K562 (cell line): ENCODE data around the gene SECISBP2. TPM values are rescaled to one million over a fixed set of nuclear protein-coding genes. Genes with fewer than 3 reads are reported as not detected.

Source experiments
- ATAC-seq: fragments of 200-7000 bp; cut with Tn5 transposase; 3 replicates; pipeline ENCODE4 v1.9.1; 2020; ENCODE audit warnings: moderate library complexity
- BruUV-seq: library from RNA; stranded (reverse); fragments of 400-500 nt; replicated peaks from 2 replicates; lab custom pipeline; 2021; lab: Mats Ljungman, UMichigan
- CTCF ChIA-PET: fragments of 300-600 bp; formaldehyde crosslinking; extraction: SDS; loops from one replicate; lab custom pipeline; 2021; ENCODE audit warnings: low intra/inter-chr PET ratio; lab: Yijun Ruan, JAX
- POLR2A ChIA-PET: fragments of 300-600, 350-650 bp; sonication (Branson Sonifier 250); formaldehyde crosslinking; extraction: SDS; loops from one replicate; lab custom pipeline; 2021; ENCODE audit warnings: antibody characterized with exemption, inconsistent platforms; lab: Yijun Ruan, JAX
- DNase-seq, 4 experiments: peaks; one replicate each; pipeline versions ENCODE4 v3.0.0 to v3.0.0-alpha.2; 2011 to 2018; ENCODE audit warnings: low spot score in 3 of 4, mixed read lengths in 3 of 4; ENCODE audit errors: extremely low read depth in 1 of 4
- FAIRE-seq: peaks from 2 replicates; lab custom pipeline; 2011; peaks lifted over from hg19 to GRCh38; lab: Jason Lieb, UNC
- H2AFZ ChIP-seq: 2 replicates; pipeline ENCODE4 v1.6.0; 2011; ENCODE audit warnings: low read depth, low read length, control low read depth, inconsistent platforms
- H3K27ac ChIP-seq: fragments of 200-600 bp; 3 replicates; pipeline ENCODE4 v1.8.0; 2011; ENCODE audit warnings: low read depth, mild to moderate bottlenecking, control low read depth, inconsistent platforms, low read length, moderate library complexity, mixed read lengths; ENCODE audit errors: extremely low read depth
- H3K27me3 ChIP-seq, 2 experiments: fragments of 300-600 bp in 1 of 2; 2 replicates in 1 of 2; 3 replicates in 1 of 2; pipeline versions ENCODE4 v1.6.0 to v1.8.0; 2011; ENCODE audit warnings: inconsistent platforms in 2 of 2, low read length in 2 of 2, mild to moderate bottlenecking in 1 of 2, mixed read lengths in 1 of 2, moderate library complexity in 1 of 2; ENCODE audit not compliant: control insufficient read depth in 2 of 2, insufficient read depth in 2 of 2
- H3K36me3 ChIP-seq: fragments of 300-600 bp; 3 replicates; pipeline ENCODE4 v1.8.0; 2011; ENCODE audit warnings: mild to moderate bottlenecking, low read length, inconsistent platforms; ENCODE audit not compliant: control insufficient read depth, insufficient read depth
- H3K4me1 ChIP-seq, 2 experiments: fragments of 200-600 bp in 1 of 2; replicated peaks in 1 of 2; 2 replicates in 1 of 2; 3 replicates in 1 of 2; pipeline versions ENCODE4 v1.5.1 to v1.8.0; 2011; ENCODE audit warnings: inconsistent platforms in 2 of 2, low read length in 2 of 2, mild to moderate bottlenecking in 1 of 2, mixed read lengths in 1 of 2, moderate library complexity in 1 of 2; ENCODE audit not compliant: control insufficient read depth in 2 of 2, insufficient read depth in 2 of 2
- H3K4me2 ChIP-seq: 2 replicates; pipeline ENCODE4 v1.6.1; 2011; ENCODE audit warnings: low read length, control low read depth, inconsistent platforms, mixed read lengths; ENCODE audit not compliant: insufficient read depth
- H3K4me3 ChIP-seq: fragments of 200-600 bp; sonication (generic), shearing (Covaris generic); 2 replicates; pipeline ENCODE4 v1.5.1; 2016; ENCODE audit warnings: control low read depth, inconsistent platforms
- H3K79me2 ChIP-seq: fragments of 200-600 bp; 3 replicates; pipeline ENCODE4 v1.8.0; 2011; ENCODE audit warnings: low read length, inconsistent platforms; ENCODE audit not compliant: control insufficient read depth, insufficient read depth
- H3K9ac ChIP-seq, 2 experiments: 2 replicates each; pipeline versions ENCODE4 v1.6.0 to v1.6.1; 2011; ENCODE audit warnings: low read depth in 2 of 2, low read length in 2 of 2, control low read depth in 1 of 2, inconsistent platforms in 1 of 2, mild to moderate bottlenecking in 1 of 2, mixed read lengths in 1 of 2; ENCODE audit not compliant: insufficient read depth in 1 of 2
- H3K9me1 ChIP-seq: one replicate; pipeline ENCODE4 v1.6.0; 2011; ENCODE audit warnings: inconsistent platforms, mild to moderate bottlenecking, low read length, moderate library complexity; ENCODE audit not compliant: control insufficient read depth, insufficient read depth
- H3K9me3 ChIP-seq: replicated peaks from 2 replicates; pipeline ENCODE4 v1.5.1; 2011; ENCODE audit warnings: low read depth, low read length, inconsistent platforms; ENCODE audit not compliant: control insufficient read depth, insufficient read depth
- H4K20me1 ChIP-seq: replicated peaks from 2 replicates; pipeline ENCODE4 v1.6.1; 2011; ENCODE audit warnings: low read length, inconsistent platforms, mixed read lengths; ENCODE audit not compliant: control insufficient read depth, insufficient read depth
- BDP1 ChIP-seq: IDR thresholded peaks from 3 replicates; pipeline ENCODE4 v1.6.1; 2011; ENCODE audit not compliant: insufficient read length, insufficient read depth
- FOXJ3 ChIP-seq: sonication (generic); formaldehyde crosslinking; IDR thresholded peaks from 2 replicates; pipeline ENCODE4 v1.4.0; 2020; ENCODE audit warnings: mild to moderate bottlenecking, missing genetic modification reagents
- FOXP4 ChIP-seq: sonication (generic); formaldehyde crosslinking; IDR thresholded peaks from 2 replicates; pipeline ENCODE4 v1.8.0; 2022; ENCODE audit warnings: mild to moderate bottlenecking, missing genetic modification reagents, borderline replicate concordance
- HEY1 ChIP-seq: fragments of 250-450 bp; sonication (Bioruptor Pico); IDR thresholded peaks from 2 replicates; pipeline ENCODE4 v1.5.0; 2020; ENCODE audit warnings: mild to moderate bottlenecking, moderate library complexity, borderline replicate concordance
- MEIS2 ChIP-seq: fragments of 450-650 bp; IDR thresholded peaks from 2 replicates; pipeline ENCODE4 v1.6.1; 2014; ENCODE audit warnings: mild to moderate bottlenecking; ENCODE audit not compliant: partially characterized antibody
- NFE2 ChIP-seq: IDR thresholded peaks from 2 replicates; pipeline ENCODE4 v1.6.1; 2014; ENCODE audit warnings: antibody characterized with exemption, low read depth
- NFE2L1 ChIP-seq: fragments of 450-650 bp; IDR thresholded peaks from 2 replicates; pipeline ENCODE4 v1.6.1; 2016; ENCODE audit warnings: missing genetic modification characterization, low read depth, mild to moderate bottlenecking, missing compliant biosample characterization, moderate library complexity, borderline replicate concordance
- POLR2AphosphoS5 ChIP-seq: IDR thresholded peaks from 2 replicates; pipeline ENCODE4 v1.6.1; 2011; ENCODE audit warnings: mild to moderate bottlenecking, low read depth, low read length, moderate library complexity; ENCODE audit not compliant: control insufficient read depth, insufficient read depth
- RNF2 ChIP-seq: sonication (generic); IDR thresholded peaks from 2 replicates; pipeline ENCODE4 v1.6.1; 2016
- ZEB2 ChIP-seq: fragments of 450-650 bp; IDR thresholded peaks from 2 replicates; pipeline ENCODE4 v1.6.1; 2016
- ZNF398 ChIP-seq: fragments of 250-450 bp; sonication (Bioruptor Pico); IDR thresholded peaks from 2 replicates; pipeline ENCODE4 v1.8.0; 2021; ENCODE audit warnings: moderate library complexity, mild to moderate bottlenecking, inconsistent platforms
- ZNF436 ChIP-seq: fragments of 250-450, 450-650 bp; sonication (Bioruptor Pico); formaldehyde crosslinking; IDR thresholded peaks from 2 replicates; pipeline ENCODE4 v1.7.0; 2020; ENCODE audit warnings: mild to moderate bottlenecking
- WGBS: fragments of 100-300 bp; shearing (Covaris generic); methylation state at CpG from one replicate; pipeline ENCODE4 v1.1.6; 2016; ENCODE audit warnings: low coverage, mixed read lengths; ENCODE audit not compliant: insufficient coverage; ENCODE audit errors: missing lambda C conversion rate; 5-methylcytosine and 5-hydroxymethylcytosine counted together
- in situ Hi-C: fragments of 300-500 bp; cut with MboI; formaldehyde crosslinking; loops from 4 replicates; pipeline ENCODE4 v1.15.0; 2018; ENCODE audit warnings: inconsistent platforms, mixed read lengths
- intact Hi-C: fragments of 100-400 bp; cut with micrococcal nuclease; formaldehyde crosslinking; loops from 2 replicates; pipeline ENCODE4 v1.14.2; 2022
- polyA plus RNA-seq, 8 experiments: library from polyadenylated mRNA; depleted of rRNA in 4 of 8; stranded (reverse) in 5 of 8; unstranded in 3 of 8; fragments of >200 nt; fragmentation: Nextera tagmentation in 2 of 8; fragmentation: Illumina TruSeq in 1 of 8; extraction: Ambion mirVana in 2 of 8; extraction: Trizol in 1 of 8; gene quantifications; 2 replicates each; pipeline versions ENCODE4 v1.2.1 to v1.2.3, GENCODE V29; 2011 to 2014; ENCODE audit warnings: inconsistent platforms in 1 of 8, missing spikeins in 1 of 8
- total RNA-seq, 7 experiments: library from RNA; depleted of rRNA in 6 of 7; stranded (reverse); fragments of >200 nt in 6 of 7; fragmentation: Illumina TruSeq in 2 of 7; extraction: Trizol in 2 of 7; gene quantifications; 2 replicates each; pipeline versions ENCODE4 v1.2.1 to v1.2.3, GENCODE V29; 2011 to 2021; ENCODE audit warnings: low replicate concordance in 1 of 7
- TF ChIP-seq, protein P1 (sequence below): fragments of 250-450 bp; sonication (Bioruptor Pico); IDR thresholded peaks from 2 replicates; pipeline ENCODE4 v1.8.0; 2021; ENCODE audit warnings: borderline replicate concordance, mild to moderate bottlenecking, moderate library complexity; ENCODE audit not compliant: poor library complexity, severe bottlenecking

SECISBP2 gene
- total and polyA plus RNA-seq, 9 of the 15 experiments (the other 6 are each of a cell fraction or from before 2014, with no cell fraction given): 3.2 to 41.6 (median 26.1) TPM

DNA sequence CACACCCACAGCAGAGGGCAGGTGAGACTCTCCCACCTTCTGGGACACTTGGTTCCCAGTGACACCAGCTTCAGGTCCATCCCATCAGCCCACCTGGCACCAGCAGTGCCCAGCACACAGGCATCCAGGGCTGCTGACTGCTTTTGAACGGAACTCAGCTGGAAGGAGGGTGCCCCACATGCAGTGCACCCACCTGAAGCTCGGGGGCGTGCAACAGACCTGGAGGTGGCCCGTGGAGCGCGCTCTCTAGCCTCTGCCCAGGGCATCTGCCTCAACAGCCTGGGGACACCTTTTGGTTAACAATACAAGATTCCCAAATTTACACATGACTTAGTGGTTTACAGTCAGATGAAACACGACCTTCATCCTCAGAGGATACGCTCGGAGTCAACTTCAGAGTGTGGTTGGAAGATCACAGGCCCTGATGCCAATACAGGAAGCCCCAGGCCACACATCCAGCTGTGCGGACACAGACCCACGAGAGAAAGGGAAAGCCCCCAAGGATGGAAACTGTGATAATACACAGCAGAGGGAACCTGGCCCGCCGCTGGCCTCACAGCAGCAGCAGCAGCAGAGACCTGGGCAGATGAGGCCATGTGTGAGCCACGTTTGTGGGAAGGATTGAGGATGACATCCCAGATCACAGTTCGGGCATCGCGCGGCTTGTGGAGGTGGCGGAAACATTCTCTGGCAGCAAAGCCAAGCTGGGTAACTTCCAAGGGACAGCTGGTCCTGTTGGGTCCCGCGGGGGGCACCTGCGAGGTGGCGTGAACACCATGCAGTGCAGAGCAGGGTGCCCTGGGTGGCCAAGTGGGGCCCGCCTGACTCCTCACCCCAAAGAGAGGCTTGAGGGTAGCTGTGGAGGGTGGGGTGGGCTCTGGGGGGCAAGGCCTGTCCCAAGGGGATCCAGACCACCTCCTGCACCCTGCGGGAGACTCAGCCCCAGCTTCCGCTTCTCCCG lies 64.0 kb downstream of the SECISBP2 start:
- no peak for DNase-seq
- Histone ChIP-seq H3K4me3 (no peak overlapping the region), H3K27ac (no peak overlapping the region), H3K4me2 (no peak overlapping the region), H3K36me3 (no peaks in the 10 kb centered on the region), H3K4me1 (peaks cover 0 to 6% of the 10 kb centered on the region in 2 experiments; a peak in 2 of 5 replicates), H3K9me1 (no peaks in the 10 kb centered on the region), H2AFZ (no peak overlapping the region), H3K9ac (no peak overlapping the region), H4K20me1 (no peaks in the 10 kb centered on the region), H3K27me3 (peaks cover 15 to 71% of the 10 kb centered on the region in 2 experiments), H3K9me3 (no peaks in the 10 kb centered on the region), H3K79me2 (no peaks in the 10 kb centered on the region)
- no peak for FAIRE-seq
- ATAC-seq: no peak
- CTCF ChIA-PET: no interaction called here
- in situ Hi-C loops (no loop called here), intact Hi-C loops (no loop called here)
- POLR2A ChIA-PET: no interaction called here
- no TSS peak for BruUV-seq
- TF ChIP-seq NFE2 (no peak), FOXJ3 (no peak), ZNF398 (CRISPR knock-in tag) (no peak), RNF2 (no peak), ZEB2 (no peak), NFE2L1 (tag) (no peak), HEY1 (CRISPR knock-in tag) (no peak), ZNF436 (CRISPR knock-in tag) (no peak), BDP1 (no peak), MEIS2 (no peak), POLR2AphosphoS5 (no peak), FOXP4 (CRISPR knock-in tag) (no peak)
- TF ChIP-seq, protein P1, sequence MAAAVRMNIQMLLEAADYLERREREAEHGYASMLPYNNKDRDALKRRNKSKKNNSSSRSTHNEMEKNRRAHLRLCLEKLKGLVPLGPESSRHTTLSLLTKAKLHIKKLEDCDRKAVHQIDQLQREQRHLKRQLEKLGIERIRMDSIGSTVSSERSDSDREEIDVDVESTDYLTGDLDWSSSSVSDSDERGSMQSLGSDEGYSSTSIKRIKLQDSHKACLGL (CRISPR knock-in tag): no peak
- WGBS: 3% methylated on average over 17 of the region's 27 CpGs
